ENCODE measurements around the gene EVX1. TPM values are rescaled to one million over a fixed set of nuclear protein-coding genes. Genes with fewer than 3 reads are reported as not detected.

Gene EVX1
- total RNA-seq, 1 experiment from 2014 or later, result 0.33 TPM

DNA sequence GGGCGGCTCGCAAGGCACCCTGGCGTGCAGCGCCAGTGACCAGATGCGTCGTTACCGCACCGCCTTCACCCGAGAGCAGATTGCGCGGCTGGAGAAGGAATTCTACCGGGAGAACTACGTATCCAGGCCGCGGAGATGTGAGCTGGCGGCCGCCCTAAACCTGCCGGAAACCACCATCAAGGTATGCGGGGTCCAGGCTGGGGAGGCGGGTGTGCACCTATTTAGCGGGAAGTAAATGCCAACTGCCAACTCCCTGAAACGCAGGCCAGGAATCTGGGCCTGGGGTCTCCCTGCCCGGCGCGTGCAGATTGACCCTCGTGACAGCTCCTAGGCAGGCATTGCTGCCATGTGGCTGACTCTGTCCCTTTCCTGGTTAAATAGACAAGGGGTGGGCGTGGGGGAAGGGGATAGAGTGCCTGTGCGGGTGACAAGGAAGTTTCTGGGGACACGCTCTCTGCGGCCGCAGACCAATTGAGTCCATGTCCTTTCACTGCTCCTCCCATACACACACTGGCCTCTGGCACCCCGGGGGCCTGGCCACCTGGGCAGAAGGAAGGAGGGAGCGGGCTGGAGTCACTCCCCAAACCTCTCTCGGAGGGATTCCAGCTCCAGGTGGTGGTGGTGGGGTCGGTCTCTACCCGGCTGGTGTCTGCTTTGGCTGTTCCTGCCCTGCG is 2.7 kb downstream of the EVX1 start:
- Histone ChIP-seq H3F3A (ENCODE audit: low read length, unreplicated experiment) (no peaks in the 10 kb centered on the region), H2AFZ (ENCODE audit: low read length) (no peak overlapping the region), H3K4me3 (ENCODE audit: low read length) (no peak overlapping the region), H3K9ac (ENCODE audit: low read length) (no peak overlapping the region), H3K4me1 (ENCODE audit: insufficient read depth, low read length) (peaks cover 4% of the 10 kb centered on the region; the same call in 1 of the 2 replicates), H3K36me3 (ENCODE audit: low read depth, low read length) (no peaks in the 10 kb centered on the region), H3K79me2 (ENCODE audit: low read length) (no peaks in the 10 kb centered on the region), H4K20me1 (ENCODE audit: low read length) (no peaks in the 10 kb centered on the region), H3K27me3 (ENCODE audit: low read length) (peaks cover 13% of the 10 kb centered on the region), H3K9me2 (replicated peaks; ENCODE audit: low read length) (no peaks in the 10 kb centered on the region), H3K27ac (ENCODE audit: low read length) (no peak overlapping the region), H3K9me3 (ENCODE audit: low read length) (no peaks in the 10 kb centered on the region), H3K4me2 (ENCODE audit: low read length) (no peak overlapping the region)
- ATAC-seq (no peak), DNase-seq (no peak)
- ChIA-PET CTCF (no interaction called here), POLR2A (ENCODE audit: unreplicated experiment) (no interaction called here)
- no TSS peak for BruUV-seq (replicated peaks)
- TF ChIP-seq EZH2phosphoT487 (IDR thresholded peaks at IDR 0.05; ENCODE audit: borderline replicate concordance, low read length) (no peak), EZH2 (IDR thresholded peaks at IDR 0.05; ENCODE audit: low read length, unreplicated experiment) (no peak)
- TF ChIP-seq, protein P1, sequence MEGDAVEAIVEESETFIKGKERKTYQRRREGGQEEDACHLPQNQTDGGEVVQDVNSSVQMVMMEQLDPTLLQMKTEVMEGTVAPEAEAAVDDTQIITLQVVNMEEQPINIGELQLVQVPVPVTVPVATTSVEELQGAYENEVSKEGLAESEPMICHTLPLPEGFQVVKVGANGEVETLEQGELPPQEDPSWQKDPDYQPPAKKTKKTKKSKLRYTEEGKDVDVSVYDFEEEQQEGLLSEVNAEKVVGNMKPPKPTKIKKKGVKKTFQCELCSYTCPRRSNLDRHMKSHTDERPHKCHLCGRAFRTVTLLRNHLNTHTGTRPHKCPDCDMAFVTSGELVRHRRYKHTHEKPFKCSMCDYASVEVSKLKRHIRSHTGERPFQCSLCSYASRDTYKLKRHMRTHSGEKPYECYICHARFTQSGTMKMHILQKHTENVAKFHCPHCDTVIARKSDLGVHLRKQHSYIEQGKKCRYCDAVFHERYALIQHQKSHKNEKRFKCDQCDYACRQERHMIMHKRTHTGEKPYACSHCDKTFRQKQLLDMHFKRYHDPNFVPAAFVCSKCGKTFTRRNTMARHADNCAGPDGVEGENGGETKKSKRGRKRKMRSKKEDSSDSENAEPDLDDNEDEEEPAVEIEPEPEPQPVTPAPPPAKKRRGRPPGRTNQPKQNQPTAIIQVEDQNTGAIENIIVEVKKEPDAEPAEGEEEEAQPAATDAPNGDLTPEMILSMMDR (conservative IDR thresholded peaks at IDR 0.05; ENCODE audit: low read depth, low read length), result no peak
- intact Hi-C loops (cut with micrococcal nuclease), result no loop called here

- BruUV-seq (replicated peaks), result no TSS peak
- H3K9me3 ChIP-seq (ENCODE audit: low read length), result no peaks in the 10 kb centered on the region
- DNase-seq (no peak), ATAC-seq (no peak)
- H3F3A ChIP-seq (ENCODE audit: low read length, unreplicated experiment), result no peaks in the 10 kb centered on the region
- no peak overlapping the region for H3K27ac ChIP-seq (ENCODE audit: low read length)
- CTCF ChIA-PET, result no interaction called here
- H2AFZ ChIP-seq (ENCODE audit: low read length), result no peak overlapping the region
- H3K9ac ChIP-seq (ENCODE audit: low read length), result no peak overlapping the region
- peaks cover 4% of the 10 kb centered on the region; the same call in 1 of the 2 replicates for H3K4me1 ChIP-seq (ENCODE audit: insufficient read depth, low read length)
- H3K79me2 ChIP-seq (ENCODE audit: low read length), result no peaks in the 10 kb centered on the region
- POLR2A ChIA-PET (ENCODE audit: unreplicated experiment), result no interaction called here
- no peaks in the 10 kb centered on the region for H4K20me1 ChIP-seq (ENCODE audit: low read length)
- no peak overlapping the region for H3K4me3 ChIP-seq (ENCODE audit: low read length)
- H3K9me2 ChIP-seq (replicated peaks; ENCODE audit: low read length), result no peaks in the 10 kb centered on the region
- no peaks in the 10 kb centered on the region for H3K36me3 ChIP-seq (ENCODE audit: low read depth, low read length)
- H3K27me3 ChIP-seq (ENCODE audit: low read length), result peaks cover 13% of the 10 kb centered on the region
- TF ChIP-seq, protein P1 (conservative IDR thresholded peaks at IDR 0.05; ENCODE audit: low read depth, low read length), result no peak
- TF ChIP-seq EZH2 (IDR thresholded peaks at IDR 0.05; ENCODE audit: low read length, unreplicated experiment), result no peak
- no peak for TF ChIP-seq EZH2phosphoT487 (IDR thresholded peaks at IDR 0.05; ENCODE audit: borderline replicate concordance, low read length)
- H3K4me2 ChIP-seq (ENCODE audit: low read length), result no peak overlapping the region
- intact Hi-C loops (cut with micrococcal nuclease), result no loop called here
Measured at GRCh38 chr7:27245798-27246691, 3.4 kb downstream of the EVX1 start.

All from PC-3 (cell line).